Measurements from ENCODE around the gene OMD.

Gene OMD, protein sequence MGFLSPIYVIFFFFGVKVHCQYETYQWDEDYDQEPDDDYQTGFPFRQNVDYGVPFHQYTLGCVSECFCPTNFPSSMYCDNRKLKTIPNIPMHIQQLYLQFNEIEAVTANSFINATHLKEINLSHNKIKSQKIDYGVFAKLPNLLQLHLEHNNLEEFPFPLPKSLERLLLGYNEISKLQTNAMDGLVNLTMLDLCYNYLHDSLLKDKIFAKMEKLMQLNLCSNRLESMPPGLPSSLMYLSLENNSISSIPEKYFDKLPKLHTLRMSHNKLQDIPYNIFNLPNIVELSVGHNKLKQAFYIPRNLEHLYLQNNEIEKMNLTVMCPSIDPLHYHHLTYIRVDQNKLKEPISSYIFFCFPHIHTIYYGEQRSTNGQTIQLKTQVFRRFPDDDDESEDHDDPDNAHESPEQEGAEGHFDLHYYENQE

DNA sequence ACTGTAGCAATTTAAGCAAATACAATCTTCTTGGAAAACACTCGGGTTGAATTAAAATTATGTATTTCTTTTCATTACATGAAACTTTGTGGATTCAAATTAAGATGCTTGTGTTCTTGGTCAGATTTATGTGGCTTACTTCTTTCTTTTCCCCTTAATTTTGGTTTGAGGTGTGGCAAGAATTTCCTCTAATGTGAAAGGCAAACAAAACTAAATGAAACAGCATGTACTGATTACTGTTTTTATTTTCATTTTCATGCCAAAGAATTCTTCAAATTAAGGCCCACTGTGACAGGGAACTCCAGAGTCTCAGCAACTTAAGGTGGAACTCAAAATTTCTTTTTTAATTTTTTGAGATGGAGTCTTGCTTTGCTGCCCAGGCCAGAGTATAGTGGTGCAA lies at the start of gene OMD:
Gene OMD (minus strand): TSS at position 132 of the 400 bp plus-strand sequence. CDS start 6,913 bp downstream, outside the sequence.
- no peak for DNase-seq (ENCODE audit: low spot score)
- TF ChIP-seq CTCF (IDR thresholded peaks at IDR 0.05; ENCODE audit: extremely low read depth, insufficient read depth, missing control alignments): no peak
- in situ Hi-C loops (cut with MboI; ENCODE audit: low pct_unique_long_range_greater_than_20kb, low sequenced_read_pairs, unreplicated experiment): no loop called here

GRCh38 chr9:92468206-92468605 lies 43.9 kb upstream of the OMD start:
- TF ChIP-seq CTCF (IDR thresholded peaks at IDR 0.05; ENCODE audit: extremely low read depth, insufficient read depth, missing control alignments): no peak
- in situ Hi-C loops (cut with MboI; ENCODE audit: low pct_unique_long_range_greater_than_20kb, low sequenced_read_pairs, unreplicated experiment): loop anchor here (25.0 kb wide), 1 partner anchor 331 kb away; no protein-coding TSS in a partner anchor
- no peak for DNase-seq (ENCODE audit: low spot score)

GRCh38 chr9:92467511-92467910 lies 43.2 kb upstream of the OMD start:
- no peak for DNase-seq (ENCODE audit: low spot score)
- in situ Hi-C loops (cut with MboI; ENCODE audit: low pct_unique_long_range_greater_than_20kb, low sequenced_read_pairs, unreplicated experiment): loop anchor here (25.0 kb wide), 1 partner anchor 330 kb away; no protein-coding TSS in a partner anchor
- TF ChIP-seq CTCF (IDR thresholded peaks at IDR 0.05; ENCODE audit: extremely low read depth, insufficient read depth, missing control alignments): no peak

GRCh38 chr9:92467041-92467440 lies 42.8 kb upstream of the OMD start:
- DNase-seq (ENCODE audit: low spot score): no peak
- no peak for TF ChIP-seq CTCF (IDR thresholded peaks at IDR 0.05; ENCODE audit: extremely low read depth, insufficient read depth, missing control alignments)
- in situ Hi-C loops (cut with MboI; ENCODE audit: low pct_unique_long_range_greater_than_20kb, low sequenced_read_pairs, unreplicated experiment): loop anchor here (25.0 kb wide), 1 partner anchor 330 kb away; no protein-coding TSS in a partner anchor

DNA sequence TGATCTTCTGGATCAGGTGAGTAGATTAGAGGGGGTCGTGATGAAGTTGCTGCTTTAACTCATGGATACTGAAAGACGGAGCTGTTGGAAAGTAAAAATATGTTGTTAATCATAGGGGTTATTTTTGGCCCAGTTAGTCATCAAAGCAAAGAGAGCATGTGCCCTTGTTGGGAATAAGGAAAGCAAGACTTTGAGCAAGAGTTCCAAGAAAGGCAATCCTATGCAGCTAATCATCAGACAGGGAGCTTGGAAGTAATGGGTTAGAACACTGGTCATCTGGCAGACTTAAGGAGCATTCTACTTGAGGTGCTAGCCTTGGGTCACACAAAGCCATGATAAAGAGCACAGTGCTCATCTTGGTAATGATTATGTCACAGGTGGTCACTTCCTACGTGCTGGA lies 39.7 kb upstream of the OMD start:
- in situ Hi-C loops (cut with MboI; ENCODE audit: low pct_unique_long_range_greater_than_20kb, low sequenced_read_pairs, unreplicated experiment): loop anchor here (25.0 kb wide), 1 partner anchor 327 kb away; no protein-coding TSS in a partner anchor

GRCh38 chr9:92463387-92463786 lies 39.1 kb upstream of the OMD start:
- DNase-seq (ENCODE audit: low spot score): no peak
- TF ChIP-seq CTCF (IDR thresholded peaks at IDR 0.05; ENCODE audit: extremely low read depth, insufficient read depth, missing control alignments): no peak
- in situ Hi-C loops (cut with MboI; ENCODE audit: low pct_unique_long_range_greater_than_20kb, low sequenced_read_pairs, unreplicated experiment): loop anchor here (25.0 kb wide), 1 partner anchor 326 kb away; no protein-coding TSS in a partner anchor

More for the DNA sequence above, 39.7 kb upstream of the OMD start:
- no peak for DNase-seq (ENCODE audit: low spot score)
- no peak for TF ChIP-seq CTCF (IDR thresholded peaks at IDR 0.05; ENCODE audit: extremely low read depth, insufficient read depth, missing control alignments)

Measured in GM13977 (cell line).